ENCODE results near the gene GALNT14.

- TF ChIP-seq CTCF (IDR thresholded peaks at IDR 0.05; ENCODE audit: insufficient read depth, low read depth, low read length) = no peak
- no peak for TF ChIP-seq EZH2 (IDR thresholded peaks at IDR 0.05; ENCODE audit: insufficient read depth, low read length)
Measured at GRCh38 chr2:30865892-30866681, 272.2 kb downstream of the GALNT14 start.
